HG03159 (cell line): ENCODE measurements around the gene FGD2.
A peak's percentile ranks its signal among the peaks of the same experiment; 100 is the strongest.
"Not testable (repeated sequence)": the region's sequence is repeated elsewhere in the genome, so short reads cannot be mapped to it uniquely, and the experiment has no call there.

Experiments used
- ATAC-seq: cut with Tn5 transposase; IDR thresholded peaks from one replicate; pipeline ENCODE4 v1.9.1; 2021; ENCODE audit warnings: mild to moderate bottlenecking, moderate library complexity; ENCODE audit not compliant: unreplicated experiment

FGD2 gene

GRCh38 chr6:36989264-36989663 lies 16.2 kb upstream of the FGD2 start:
- no peak for ATAC-seq

GRCh38 chr6:36990401-36990800 lies 15.1 kb upstream of the FGD2 start:
- not testable (repeated sequence) for ATAC-seq

GRCh38 chr6:36997811-36998722 lies 7.4 kb upstream of the FGD2 start:
- no peak for ATAC-seq

GRCh38 chr6:36998723-36999038 lies 6.8 kb upstream of the FGD2 start:
- ATAC-seq = no peak

GRCh38 chr6:36999061-36999750 lies 6.2 kb upstream of the FGD2 start:
- no peak for ATAC-seq

GRCh38 chr6:36999751-37000125 lies 5.7 kb upstream of the FGD2 start:
- no peak for ATAC-seq

- ATAC-seq = no peak
These were observed 1.1 kb upstream of the FGD2 start for GRCh38 chr6:37004044-37004980.

- ATAC-seq = peak; percentile 1
These were observed 542 bp downstream of the FGD2 start for GRCh38 chr6:37005827-37006567.

GRCh38 chr6:37006793-37007339 lies 1.4 kb downstream of the FGD2 start:
- ATAC-seq = no peak

- peak; percentile 37 for ATAC-seq
These were observed 2.0 kb downstream of the FGD2 start for GRCh38 chr6:37007340-37008043.

- ATAC-seq = no peak
These were observed 3.3 kb downstream of the FGD2 start for GRCh38 chr6:37008484-37009465.

- ATAC-seq = no peak
These were observed 5.0 kb downstream of the FGD2 start for GRCh38 chr6:37010402-37010892.

GRCh38 chr6:37011656-37012378 lies 6.4 kb downstream of the FGD2 start:
- ATAC-seq = no peak

- ATAC-seq = no peak
These were observed 8.3 kb downstream of the FGD2 start for GRCh38 chr6:37013516-37014491.

GRCh38 chr6:37014667-37015066 lies 9.2 kb downstream of the FGD2 start:
- no peak for ATAC-seq

GRCh38 chr6:37015532-37015931 lies 10.1 kb downstream of the FGD2 start:
- no peak for ATAC-seq
